ENCODE measurements around the gene NDUFB7.
"Not testable (repeated sequence)": the region's sequence is repeated elsewhere in the genome, so short reads cannot be mapped to it uniquely, and the experiment has no call there.

Gene NDUFB7

DNA sequence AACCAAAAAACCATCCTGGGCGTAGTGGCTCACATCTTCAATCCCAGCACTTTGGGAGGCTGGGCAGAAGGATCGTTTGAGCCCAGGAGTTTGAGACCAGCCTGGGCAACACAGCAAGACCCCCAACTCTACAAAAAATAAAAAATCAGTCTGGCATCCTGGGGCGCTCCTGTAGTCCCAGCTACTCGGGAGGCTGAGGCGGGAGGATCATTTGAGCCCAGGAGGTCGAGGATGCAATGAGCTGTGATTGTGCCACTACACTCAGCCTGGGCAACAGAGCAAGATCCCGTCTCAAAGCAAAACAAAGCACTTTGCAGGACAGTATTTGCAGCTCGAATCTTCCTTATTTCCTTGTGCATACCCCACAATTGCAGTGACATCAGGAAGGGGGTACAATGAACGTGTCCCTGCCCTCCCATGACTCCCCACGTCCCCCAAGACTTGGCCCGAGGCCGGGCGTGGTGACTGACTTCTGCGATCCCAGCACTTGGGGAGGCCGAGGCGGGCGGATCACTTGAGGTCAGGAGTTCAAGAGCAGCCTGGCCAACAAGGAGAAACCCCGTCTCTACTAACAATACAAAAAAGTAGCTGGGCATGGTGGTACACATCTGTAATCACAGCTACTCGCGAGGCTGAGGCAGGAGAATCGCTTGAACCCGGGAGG, 870 bp downstream of the NDUFB7 start:
- no peak for DNase-seq

DNA sequence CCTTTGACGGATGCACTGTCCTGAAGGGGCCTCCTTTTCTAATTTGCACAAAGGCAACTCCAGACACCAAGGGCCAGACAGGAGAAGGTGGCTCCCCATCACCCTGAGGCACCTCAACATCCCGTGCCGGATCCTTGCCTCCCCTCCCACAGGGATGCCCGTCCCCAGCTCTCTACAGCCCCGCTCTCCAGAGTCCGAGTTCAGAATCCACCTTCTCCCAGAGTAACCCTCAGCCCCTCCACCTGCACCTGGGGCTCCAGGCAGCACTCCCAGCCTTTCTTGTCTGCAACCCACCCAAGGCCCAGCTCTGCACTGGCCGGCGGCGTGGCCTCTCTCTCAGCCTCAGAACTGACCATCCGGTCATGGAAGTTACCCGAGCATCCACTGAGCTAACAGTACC, 4.8 kb downstream of the NDUFB7 start:
- no peak for DNase-seq

DNA sequence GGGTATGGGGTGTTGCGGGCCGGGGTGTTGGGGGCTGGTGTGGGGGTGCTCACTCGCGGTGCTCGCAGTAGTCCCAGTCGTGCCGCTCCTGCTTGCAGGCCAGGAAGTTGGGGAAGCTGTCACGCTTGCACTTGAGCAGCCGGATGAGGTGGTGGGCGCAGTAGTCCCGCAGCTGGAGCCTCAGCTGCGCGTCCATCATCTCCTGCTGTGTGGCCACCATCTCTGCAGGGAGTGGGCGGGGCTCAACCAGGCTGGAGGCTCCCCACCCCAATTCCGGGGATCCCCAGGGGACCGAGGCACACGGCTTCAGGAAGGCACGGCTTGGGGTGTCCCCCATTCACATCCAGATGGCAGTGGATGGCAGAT, 5.2 kb downstream of the NDUFB7 start:
- no peak for DNase-seq

DNA sequence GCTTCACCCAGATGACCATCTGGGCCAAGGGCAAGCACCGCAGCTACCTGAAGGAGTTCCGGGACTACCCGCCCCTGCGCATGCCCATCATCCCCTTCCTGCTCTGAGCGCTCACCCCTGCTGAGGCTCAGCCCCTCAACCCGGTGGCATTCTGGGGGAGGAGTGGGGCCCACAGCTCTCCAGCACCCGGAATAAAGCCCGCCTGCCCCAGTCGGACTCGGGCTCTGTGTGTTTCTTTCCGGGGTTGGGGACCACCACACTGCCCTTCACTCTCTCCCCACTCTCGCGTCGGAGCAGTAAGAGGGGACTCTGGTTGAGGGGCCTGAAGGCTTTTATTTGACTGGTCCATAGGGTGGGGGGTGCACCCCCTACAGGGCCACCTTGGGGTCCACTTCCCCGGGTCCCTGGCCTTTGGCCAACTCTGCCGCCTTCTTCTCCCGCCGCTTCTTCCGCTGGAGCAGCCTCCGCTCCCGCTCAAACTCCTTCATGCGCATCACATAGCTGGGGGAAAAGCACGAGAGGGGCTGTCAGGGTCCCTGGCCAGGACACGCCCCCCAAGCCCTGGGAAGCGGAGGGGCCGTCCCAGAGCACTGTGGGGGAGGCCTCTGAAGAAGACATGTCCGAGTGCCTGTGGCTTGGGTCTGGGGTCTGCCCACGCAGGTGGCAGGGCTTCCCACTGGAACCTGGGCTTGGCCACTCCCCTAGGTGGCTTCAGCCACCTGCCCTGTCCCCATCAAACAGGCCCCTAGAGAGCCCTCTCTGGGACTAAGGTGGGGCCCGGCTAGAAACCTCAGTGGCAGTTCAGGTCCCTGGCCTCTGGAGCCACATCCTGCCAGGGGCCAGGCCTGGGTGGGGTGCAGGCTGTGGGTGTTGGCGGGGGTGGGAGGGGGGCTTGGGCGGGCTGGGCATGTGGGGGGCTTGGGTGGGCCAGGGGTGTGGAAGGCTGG, 5.8 kb downstream of the NDUFB7 start:
- no peak for DNase-seq

DNA sequence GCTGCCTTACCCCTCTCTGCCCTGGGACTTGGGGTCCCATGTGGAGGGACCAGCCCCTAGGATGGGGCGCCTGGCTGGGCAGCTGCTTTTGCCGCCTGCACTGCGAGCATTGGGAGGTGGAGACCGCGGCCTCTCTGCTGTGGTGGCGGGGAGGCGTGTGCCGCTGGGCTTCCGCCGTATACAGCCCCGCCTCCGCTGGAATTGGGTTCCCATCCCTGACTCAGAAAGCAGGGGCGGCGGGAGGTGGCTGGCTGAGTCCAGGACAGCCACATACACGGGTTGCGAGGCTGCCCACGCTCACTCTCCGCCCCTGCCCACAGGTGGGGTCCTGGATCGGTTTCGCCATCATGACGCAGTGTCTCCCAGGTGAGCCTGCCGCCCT, 6.6 kb downstream of the NDUFB7 start:
- DNase-seq: no peak

DNA sequence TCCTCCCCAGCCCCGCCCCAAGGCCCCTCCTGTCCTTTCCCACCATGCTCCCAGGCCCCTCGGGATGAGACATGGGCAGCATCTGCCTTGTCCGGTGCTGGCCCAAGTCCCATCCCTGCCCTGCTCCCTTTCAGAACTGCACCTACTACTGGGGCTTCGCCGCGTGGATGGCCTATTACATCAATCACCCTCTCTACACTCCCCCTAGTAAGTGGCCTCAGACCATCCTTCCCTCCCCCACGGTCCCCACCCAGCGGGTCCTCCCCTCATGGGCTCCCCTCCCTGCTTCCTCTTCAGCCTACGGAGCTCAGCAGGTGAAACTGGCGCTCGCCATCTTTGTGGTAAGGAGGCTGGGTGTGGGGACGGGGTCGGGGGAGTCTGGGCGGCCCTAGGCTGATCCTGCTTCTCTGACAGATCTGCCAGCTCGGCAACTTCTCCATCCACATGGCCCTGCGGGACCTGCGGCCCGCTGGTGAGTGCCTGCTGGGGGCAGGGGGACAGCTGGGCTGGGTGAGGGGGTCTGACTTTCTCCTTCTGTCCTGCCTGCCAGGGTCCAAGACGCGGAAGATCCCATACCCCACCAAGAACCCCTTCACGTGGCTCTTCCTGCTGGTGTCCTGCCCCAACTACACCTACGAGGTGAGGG, 7.1 kb downstream of the NDUFB7 start:
- not testable (repeated sequence) for DNase-seq

DNA sequence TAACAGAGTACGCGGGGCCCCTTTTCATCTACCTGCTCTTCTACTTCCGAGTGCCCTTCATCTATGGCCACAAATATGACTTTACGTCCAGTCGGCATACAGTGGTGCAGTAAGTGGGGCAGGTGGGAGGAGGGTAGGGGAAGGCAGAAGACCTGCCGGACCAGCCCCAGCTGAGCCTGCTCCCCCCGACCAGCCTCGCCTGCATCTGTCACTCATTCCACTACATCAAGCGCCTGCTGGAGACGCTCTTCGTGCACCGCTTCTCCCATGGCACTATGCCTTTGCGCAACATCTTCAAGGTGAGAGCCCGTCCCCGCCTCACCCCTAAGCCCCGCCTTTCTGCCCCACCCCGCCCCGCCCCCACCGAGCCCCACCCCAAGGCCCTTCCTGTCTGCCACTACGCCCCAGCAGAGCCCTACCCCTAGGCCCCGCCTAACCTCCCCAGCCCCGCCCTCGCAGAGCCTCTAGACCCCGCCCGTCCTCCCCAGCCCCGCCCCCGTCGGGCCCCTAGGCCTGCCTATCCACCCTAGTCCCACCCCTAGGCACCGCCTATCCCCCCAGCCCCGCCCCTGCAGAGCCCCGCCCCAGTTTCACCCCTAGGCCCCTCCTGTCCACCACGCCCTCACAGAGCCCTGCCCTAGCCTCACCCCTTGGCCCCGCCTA, 7.7 kb downstream of the NDUFB7 start:
- DNase-seq: no peak

DNA sequence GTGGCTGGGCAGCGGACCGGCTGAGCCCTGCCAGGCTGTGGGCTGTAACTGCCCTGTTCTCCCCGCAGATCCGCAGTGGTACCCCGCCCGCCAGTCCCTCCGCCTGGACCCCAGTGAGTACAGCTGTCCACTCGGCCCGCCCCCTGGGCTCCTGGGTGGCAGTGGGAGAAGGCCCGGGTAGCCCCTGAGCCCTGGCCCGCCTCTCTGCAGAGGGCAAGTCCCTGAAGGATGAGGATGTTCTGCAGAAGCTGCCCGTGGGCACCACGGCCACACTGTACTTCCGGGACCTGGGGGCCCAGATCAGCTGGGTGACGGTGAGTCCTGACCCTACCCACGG, 8.3 kb downstream of the NDUFB7 start:
- DNase-seq: no peak

DNA sequence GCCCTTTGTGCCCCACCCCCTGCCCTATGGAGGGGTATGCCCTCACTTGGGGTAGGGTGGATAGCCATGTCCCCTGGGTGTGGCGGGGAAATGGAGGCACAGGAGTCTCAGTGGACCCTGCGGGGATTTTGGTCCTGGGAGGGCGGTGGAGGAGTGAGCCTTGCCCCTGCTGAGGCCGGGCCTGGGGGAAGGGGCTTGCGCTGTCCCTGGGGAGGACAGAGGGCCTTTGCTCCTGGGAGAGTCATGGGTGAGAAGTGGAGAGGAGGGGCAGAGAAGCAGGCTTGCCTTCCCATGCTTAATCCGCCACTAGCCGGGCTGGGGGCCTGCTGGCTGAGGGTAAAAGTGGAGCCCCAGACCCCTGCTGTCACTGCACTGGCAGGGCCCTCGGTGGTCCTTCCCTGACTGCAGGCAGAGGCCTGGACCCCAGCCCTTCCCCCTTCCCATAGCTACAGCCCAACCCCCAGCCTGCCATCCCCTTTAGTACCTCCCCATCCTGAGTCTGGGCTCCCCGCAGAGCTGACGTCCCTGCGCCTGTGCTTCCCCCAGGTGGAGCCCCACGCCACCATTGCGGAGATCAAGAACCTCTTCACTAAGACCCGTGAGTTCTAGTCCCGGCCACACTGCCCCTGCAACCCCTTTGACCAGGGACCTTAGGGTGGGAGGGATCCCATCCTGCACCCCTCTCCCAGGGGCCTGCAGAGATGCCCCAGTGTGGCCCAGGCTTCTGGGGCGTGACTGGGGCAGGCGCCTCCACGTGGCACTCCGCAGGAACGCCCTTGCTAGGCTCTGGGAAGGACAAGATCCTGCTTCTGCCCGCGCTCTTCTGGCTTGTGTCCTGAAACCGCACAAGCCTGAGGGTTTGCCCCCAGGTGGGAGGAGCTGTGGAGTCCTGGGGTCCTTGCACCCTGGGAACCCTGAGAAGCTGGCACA, 8.9 kb downstream of the NDUFB7 start:
- DNase-seq: no peak

DNA sequence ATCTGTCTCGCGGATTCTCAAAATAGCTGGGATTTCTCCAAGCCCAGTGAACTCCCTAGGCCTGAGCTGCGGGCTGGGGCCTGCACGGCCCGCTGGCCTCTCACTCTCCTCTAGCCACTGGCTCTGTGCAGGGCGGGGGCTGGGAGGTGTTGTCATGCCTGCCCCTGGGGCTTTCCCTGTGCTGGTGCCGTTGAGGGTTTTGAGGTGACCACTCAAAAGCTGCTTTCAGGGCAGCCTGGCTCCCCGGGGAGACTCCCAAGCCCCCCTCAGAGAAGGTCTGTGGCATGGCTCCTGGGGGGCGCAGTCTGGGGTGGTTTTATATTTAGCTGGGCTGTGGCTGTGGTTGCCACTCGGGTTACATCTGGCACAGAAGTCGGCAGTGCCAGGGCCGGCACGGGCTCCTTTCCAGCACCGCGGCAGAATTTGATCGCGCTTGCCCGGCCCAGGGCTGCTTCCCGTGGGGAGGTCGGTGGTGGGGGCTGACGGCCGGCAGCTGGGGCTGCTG, 10.0 kb downstream of the NDUFB7 start:
- DNase-seq: no peak

DNA sequence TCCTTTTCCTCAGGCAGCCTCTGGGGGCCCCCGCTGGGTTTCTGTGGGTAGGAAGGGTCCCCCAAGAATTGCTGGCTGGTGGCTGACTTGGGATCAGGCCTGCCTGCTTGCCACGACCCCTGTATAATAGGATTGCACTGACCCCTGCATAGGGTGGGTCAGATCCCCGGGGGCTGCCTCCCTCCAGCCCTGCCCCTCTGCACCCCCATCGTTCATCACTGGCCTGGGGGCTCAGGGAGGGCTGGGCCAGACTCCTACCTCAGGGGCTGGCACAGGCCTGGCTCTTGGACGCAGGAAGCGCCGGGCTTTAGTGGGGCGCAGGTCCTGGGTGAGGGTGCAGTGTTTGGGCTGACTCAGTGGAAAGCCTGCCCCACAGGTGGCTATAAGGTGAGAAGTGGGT, 10.6 kb downstream of the NDUFB7 start:
- no peak for DNase-seq

DNA sequence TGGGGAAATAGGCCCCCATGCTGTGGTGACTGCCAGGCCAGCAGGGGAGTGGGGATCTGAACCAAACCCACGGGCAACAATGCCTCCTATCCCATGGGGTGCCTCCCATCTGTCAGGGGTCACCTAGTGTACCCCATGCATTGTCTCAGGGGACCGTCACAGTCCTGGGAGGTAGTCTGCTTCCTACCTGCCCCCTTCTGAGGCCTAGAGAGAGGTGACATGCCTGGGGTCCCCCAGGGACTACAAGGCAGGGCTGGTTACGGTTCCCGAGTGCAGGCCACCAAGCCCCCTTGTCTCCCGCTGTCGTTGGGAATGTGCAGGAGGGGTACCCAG, 11.1 kb downstream of the NDUFB7 start:
- no peak for DNase-seq

DNA sequence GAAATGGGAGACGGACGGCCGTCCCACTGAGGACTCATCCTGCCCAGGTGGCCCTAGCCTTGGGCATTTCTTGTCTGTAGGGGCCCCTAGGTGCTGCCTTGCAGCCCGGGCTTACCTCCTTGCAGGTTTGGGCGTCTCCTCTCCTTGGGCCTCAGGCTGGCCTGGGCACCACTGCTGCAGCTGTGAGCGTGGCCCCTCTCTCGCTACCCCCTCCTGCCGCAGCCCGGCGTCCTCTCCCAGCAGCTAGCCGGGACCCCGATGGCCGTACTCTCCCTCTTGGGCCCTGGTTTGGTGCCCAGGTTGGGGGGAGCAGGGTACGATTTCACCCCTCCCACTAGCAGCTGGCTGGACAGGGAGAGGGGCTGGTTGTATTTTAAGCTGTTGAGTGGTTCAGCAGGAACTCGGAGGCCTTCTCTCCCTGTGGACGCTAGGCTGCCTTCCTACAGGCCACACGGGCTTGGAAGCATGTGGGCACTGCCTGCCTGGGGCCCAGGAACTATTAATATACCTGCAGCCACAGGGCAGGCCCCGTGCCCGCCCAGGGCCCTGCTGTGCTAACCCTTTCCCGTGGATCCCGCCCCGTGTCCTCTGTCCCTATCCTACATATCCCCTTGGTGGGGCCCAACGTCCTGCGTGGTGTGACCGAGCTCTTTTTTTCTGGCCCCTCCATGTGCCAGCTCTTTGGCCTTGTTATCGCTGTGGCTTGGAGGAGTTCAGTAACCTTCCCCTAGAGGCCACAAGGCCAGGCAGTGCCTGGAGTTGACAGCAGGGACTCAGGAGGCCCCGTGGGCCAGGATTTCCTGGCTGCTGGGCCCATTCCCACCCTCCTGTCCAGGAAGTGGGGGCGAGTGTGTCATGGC, 11.7 kb downstream of the NDUFB7 start:
- no peak for DNase-seq

DNA sequence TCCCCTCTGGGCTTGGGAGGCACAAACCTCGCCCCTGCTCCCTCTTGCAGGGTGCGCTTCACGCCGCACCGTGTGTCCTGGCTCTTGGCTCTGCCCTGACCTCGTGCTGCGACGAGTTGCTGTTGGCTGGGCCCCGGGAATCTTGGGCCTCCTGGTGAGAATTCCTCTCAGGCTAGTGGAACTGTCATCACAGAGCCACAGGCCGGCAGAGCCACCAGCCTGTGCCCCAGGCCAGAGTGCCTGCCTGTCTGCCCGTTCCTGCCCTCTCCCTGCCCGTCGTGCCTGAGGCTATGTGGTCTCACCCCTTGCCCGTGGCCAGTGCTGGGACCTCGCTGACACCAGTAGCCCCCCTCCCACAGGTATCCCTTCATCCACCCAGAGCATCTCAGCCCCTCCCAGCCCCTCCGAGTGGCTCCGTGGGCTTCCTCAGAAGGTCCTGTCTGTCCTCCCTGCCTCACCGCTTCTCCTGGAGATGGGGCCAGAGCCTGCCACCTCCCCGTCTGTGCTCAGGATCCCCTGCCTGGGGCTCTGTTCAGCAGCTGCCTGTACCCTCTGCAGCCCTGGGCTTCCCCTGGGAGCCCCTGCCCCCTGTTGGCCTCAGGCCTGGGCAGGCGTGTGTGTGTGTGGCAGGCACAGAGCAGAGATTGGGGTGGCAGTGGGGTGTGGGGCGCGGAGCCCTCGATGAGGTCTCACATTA, 13.3 kb downstream of the NDUFB7 start:
- no peak for DNase-seq

DNA sequence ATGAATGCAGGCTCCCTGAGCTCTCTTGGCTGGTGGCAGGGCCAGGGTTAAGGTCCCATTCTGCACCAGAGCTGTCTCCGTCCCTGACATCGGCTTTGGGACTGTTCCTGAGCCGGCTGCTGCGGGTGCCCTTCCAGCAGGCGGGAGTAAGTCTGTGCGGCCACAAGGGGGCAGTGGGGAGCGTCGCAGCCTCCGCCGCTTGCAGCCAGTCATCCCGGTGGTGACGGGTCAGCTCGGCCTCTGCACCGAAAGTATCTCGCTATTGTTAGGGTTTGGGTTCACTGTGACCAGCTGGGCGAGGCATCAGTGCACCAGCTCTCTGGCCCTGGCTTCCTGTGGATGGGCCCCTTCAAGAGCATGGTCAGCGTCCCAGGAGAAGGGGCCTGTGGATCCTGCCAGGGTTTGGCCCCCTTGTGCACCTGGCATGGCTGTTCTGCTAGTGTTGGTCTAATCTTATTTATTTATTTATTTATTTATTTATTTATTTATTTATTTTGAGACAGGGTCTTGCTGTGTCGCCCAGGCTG, 15.1 kb downstream of the NDUFB7 start:
- peak in 2 of 3 experiments; percentile 6 to 23 for DNase-seq

DNA sequence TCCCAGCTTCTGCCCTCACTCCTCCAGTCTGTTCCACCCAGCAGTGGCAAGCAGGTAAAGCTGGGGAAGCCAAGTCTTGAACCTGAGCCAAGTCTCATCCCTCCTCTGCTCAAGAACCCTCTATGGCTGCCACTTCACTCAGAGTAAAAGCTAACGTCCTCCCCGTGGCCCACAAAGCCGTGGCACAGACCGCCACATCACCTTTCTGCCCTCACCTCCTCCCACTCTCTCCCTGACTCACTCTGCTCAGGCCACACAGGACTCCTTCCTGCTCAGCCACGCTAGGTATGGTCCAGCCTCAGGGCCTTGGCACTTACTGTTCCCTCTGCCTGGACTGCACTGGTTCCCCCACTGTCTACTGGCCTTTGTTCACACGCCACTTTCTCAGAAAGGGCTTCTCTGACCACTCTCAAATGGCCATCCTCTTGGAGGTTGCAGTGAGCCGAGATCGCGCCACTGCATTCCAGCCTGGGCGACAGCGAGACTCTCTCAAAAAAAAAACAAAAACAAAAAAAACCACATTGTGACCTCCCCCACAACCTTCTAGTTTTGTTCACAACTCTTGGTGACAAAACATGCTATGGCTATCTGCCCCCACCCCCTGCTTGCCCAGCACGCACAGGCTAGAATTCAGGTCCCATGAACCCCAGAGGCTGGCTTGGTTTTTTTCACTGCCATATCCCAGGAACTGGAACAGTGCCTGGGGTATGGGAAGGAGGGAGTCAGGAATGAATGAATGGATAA, 15.8 kb downstream of the NDUFB7 start:
- DNase-seq: no peak

DNA sequence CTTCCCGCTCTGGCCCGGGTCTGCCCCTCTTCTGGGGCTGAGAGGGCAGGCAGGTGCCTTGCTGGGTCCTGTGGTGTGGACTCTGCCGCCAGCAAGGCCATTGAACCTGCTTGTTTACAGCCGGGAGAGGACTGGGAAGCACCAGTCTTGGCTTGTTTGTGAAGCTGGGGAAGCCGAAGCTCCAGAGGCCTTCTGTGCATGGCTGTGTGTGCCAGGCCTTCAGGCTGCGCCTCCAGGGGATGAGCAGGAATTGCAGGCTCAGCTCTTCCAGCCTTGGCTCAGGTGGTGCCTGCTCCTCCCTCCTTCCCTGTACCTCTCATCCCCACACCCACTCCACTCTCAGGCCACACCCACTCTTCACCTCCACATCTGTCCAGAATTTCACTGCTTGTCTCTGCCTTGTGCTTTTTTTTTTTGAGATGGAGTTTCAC, 17.5 kb downstream of the NDUFB7 start:
- DNase-seq: peak; percentile 27 to 53 (median 51)

DNA sequence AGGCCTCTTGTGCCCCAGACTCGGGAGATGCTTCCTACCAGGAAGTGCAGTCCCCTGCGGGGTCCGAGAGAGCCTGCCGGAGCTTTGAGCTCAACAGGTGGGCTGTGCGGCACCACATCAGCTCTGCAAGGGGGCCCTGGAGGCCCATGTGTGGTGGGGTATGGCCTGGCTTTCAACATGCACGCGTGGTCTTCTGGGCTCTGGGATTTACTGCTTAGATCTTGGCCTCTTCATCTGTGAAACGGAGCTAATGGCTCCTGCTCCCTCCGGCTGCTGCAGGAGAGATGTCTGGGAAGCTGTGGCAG, 18.0 kb downstream of the NDUFB7 start:
- no peak for DNase-seq

DNA sequence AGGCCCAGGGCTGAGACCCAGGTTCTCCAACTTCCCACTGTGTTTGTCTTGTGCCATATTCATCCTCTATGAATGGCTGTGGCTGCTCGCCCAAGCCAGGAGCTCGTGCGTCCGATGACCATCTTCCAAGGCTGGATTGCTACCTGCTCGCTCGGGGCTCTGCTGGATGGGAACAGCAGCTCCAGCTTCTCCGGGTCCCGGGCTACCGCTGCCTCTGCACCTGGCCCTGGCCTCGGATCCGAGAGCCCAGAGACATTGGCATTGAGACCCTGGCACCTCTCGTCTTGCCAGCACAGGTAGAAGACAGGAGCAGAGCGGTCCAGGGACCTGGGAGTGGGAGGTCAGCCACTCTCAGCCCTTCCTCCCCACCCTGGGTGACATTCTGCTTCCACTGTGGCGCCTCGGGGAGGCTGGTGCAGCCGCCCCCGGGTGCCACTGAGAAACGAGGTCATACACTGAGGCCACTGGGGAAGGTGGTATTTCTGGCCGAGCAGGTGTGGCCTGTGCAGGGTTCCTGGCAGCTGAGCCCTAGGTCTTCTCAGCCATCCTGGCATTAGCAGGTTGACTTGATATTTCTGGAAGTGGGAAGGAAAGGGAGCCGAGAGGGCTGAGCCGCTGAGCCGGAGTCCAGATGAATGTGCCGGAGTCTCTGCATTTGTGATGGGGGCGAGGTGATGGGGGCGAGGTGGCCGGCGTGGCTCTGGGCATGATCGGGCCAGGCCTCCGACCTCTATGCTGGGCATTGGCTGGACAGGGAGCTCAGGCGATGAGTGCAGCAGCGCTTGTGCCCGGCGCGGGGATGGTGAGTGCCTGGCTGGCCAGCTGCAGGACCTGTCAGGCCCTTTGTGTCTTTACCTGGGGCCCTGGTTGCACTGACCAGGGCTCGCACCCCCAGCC, 18.6 kb downstream of the NDUFB7 start:
- DNase-seq: no peak
